HepG2 (cell line): Measurements from ENCODE around the gene SIGLEC10. TPM values are rescaled to one million over a fixed set of nuclear protein-coding genes. Genes with fewer than 3 reads are reported as not detected.

Experiments used
- ELF3 ChIP-seq: IDR thresholded peaks from 2 replicates; pipeline ENCODE4 v1.6.1; 2016; ENCODE audit warnings: missing genetic modification reagents, missing compliant biosample characterization
- GABPA ChIP-seq, 2 experiments: IDR thresholded peaks; 2 replicates each; pipeline ENCODE4 v1.6.1; 2011 to 2016; ENCODE audit warnings: low read depth in 2 of 2, low read length in 1 of 2, missing biosample characterization in 1 of 2, missing genetic modification characterization in 1 of 2
- HDAC2 ChIP-seq: sonication (generic); formaldehyde crosslinking; IDR thresholded peaks from 2 replicates; pipeline ENCODE4 v1.4.0; 2020; ENCODE audit warnings: missing genetic modification reagents
- HMGXB4 ChIP-seq, 2 experiments: sonication (generic) in 1 of 2; formaldehyde crosslinking in 1 of 2; IDR thresholded peaks; 2 replicates each; pipeline versions ENCODE4 v1.4.0 to v1.6.1; 2018 to 2020; ENCODE audit warnings: missing genetic modification reagents in 2 of 2, borderline replicate concordance in 1 of 2, low read depth in 1 of 2, mild to moderate bottlenecking in 1 of 2, missing biosample characterization in 1 of 2
- LCORL ChIP-seq, 2 experiments: fragments of 450-650 bp in 1 of 2; sonication (generic) in 1 of 2; formaldehyde crosslinking in 1 of 2; IDR thresholded peaks; 2 replicates each; pipeline versions ENCODE4 v1.5.0 to v1.6.1; 2017 to 2020; ENCODE audit warnings: antibody characterized with exemption in 1 of 2, missing genetic modification reagents in 1 of 2
- MAX ChIP-seq: IDR thresholded peaks from 2 replicates; pipeline ENCODE4 v1.6.1; 2012; ENCODE audit warnings: inconsistent platforms
- UBTF ChIP-seq: sonication (generic); formaldehyde crosslinking; IDR thresholded peaks from 2 replicates; pipeline ENCODE4 v1.4.0; 2020; ENCODE audit warnings: mild to moderate bottlenecking, missing genetic modification reagents
- ZBED4 ChIP-seq: sonication (generic); formaldehyde crosslinking; IDR thresholded peaks from 2 replicates; pipeline ENCODE4 v1.4.0; 2020; ENCODE audit warnings: missing genetic modification reagents, borderline replicate concordance
- ZBTB14 ChIP-seq: sonication (generic); formaldehyde crosslinking; IDR thresholded peaks from 2 replicates; pipeline ENCODE4 v1.4.0; 2020; ENCODE audit warnings: missing genetic modification reagents
- ZBTB43 ChIP-seq: sonication (generic); formaldehyde crosslinking; conservative IDR thresholded peaks from 2 replicates; pipeline ENCODE4 v1.4.0; 2020; ENCODE audit warnings: missing genetic modification reagents
- ZFX ChIP-seq: sonication (generic); formaldehyde crosslinking; IDR thresholded peaks from 2 replicates; pipeline ENCODE4 v1.4.0; 2020; ENCODE audit warnings: mild to moderate bottlenecking, low read depth, missing genetic modification reagents, moderate library complexity
- ZIK1 ChIP-seq: sonication (generic); formaldehyde crosslinking; IDR thresholded peaks from 2 replicates; pipeline ENCODE4 v1.5.0; 2020; ENCODE audit warnings: mild to moderate bottlenecking, low read depth, missing genetic modification reagents, borderline replicate concordance
- ZNF292 ChIP-seq: sonication (generic); formaldehyde crosslinking; IDR thresholded peaks from 2 replicates; pipeline ENCODE4 v1.8.1; 2022; ENCODE audit warnings: mild to moderate bottlenecking, low read depth, missing genetic modification reagents, borderline replicate concordance
- polyA plus RNA-seq, 8 experiments: library from polyadenylated mRNA; depleted of rRNA in 3 of 8; stranded (reverse) in 7 of 8; unstranded in 1 of 8; fragments of >200 nt; fragmentation: Illumina TruSeq in 4 of 8; extraction: Trizol in 4 of 8; gene quantifications; 2 replicates each; pipeline versions ENCODE4 v1.2.1 to v1.2.3, GENCODE V29; 2011 to 2016; ENCODE audit warnings: low read depth in 4 of 8, missing spikeins in 1 of 8, mixed read lengths in 1 of 8; ENCODE audit not compliant: insufficient read depth in 1 of 8
- total RNA-seq, 5 experiments: library from RNA; depleted of rRNA; stranded (reverse); fragments of >200 nt; fragmentation: Illumina TruSeq; extraction: Trizol; gene quantifications; 2 replicates each; pipeline ENCODE4 v1.2.3, GENCODE V29; 2016; ENCODE audit warnings: low read depth in 1 of 5

The SIGLEC10 gene
- total and polyA plus RNA-seq, 2 of the 13 experiments (the other 11 are each of a cell fraction or from before 2014, with no cell fraction given), result not detected

- TF ChIP-seq HMGXB4 (CRISPR knock-in tag; IDR thresholded peaks at IDR 0.05; ENCODE audit: borderline replicate concordance in 1 of 2, low read depth in 1 of 2), result peak in 1 of 2 experiments; percentile 29; a peak in 1 of 4 replicates
- TF ChIP-seq ZNF292 (CRISPR knock-in tag), result 0 out of 2 replicates have a peak, but pooled peaks have one; percentile 20
- no peak for TF ChIP-seq ZBED4 (CRISPR knock-in tag)
- TF ChIP-seq ZIK1 (CRISPR knock-in tag), result no peak
- 0 out of 2 replicates have a peak, but pooled peaks have one; percentile 11 for TF ChIP-seq ZBTB14 (CRISPR knock-in tag)
- 0 out of 2 replicates have a peak, but pooled peaks have one; percentile 21 for TF ChIP-seq ELF3 (CRISPR knock-in tag)
- peak; percentile 63; the same call in 1 of the 2 replicates for TF ChIP-seq UBTF (CRISPR knock-in tag)
- TF ChIP-seq LCORL (IDR thresholded peaks at IDR 0.05), result no peak
- peak; percentile 64; the same call in 1 of the 2 replicates for TF ChIP-seq LCORL (CRISPR knock-in tag; IDR thresholded peaks at IDR 0.05)
- peak; percentile 15; the same call in 1 of the 2 replicates for TF ChIP-seq HDAC2 (CRISPR knock-in tag)
- TF ChIP-seq ZFX (CRISPR knock-in tag), result peak; percentile 54; the same call in 1 of the 2 replicates
- TF ChIP-seq MAX, result 0 out of 2 replicates have a peak, but pooled peaks have one; percentile 27
- TF ChIP-seq GABPA (IDR thresholded peaks at IDR 0.05; ENCODE audit: low read depth, low read length), result no peak
- peak; percentile 34; the same call in 1 of the 2 replicates for TF ChIP-seq GABPA (CRISPR knock-in tag; IDR thresholded peaks at IDR 0.05; ENCODE audit: low read depth)
- peak; percentile 76 for TF ChIP-seq ZBTB43 (CRISPR knock-in tag)
These were observed 29.5 kb downstream of the SIGLEC10 start, which contains the start of gene LIM2 (continued) for GRCh38 chr19:51387924-51388389.
